ENCODE measurements around the gene THOC1.

The THOC1 gene

DNA sequence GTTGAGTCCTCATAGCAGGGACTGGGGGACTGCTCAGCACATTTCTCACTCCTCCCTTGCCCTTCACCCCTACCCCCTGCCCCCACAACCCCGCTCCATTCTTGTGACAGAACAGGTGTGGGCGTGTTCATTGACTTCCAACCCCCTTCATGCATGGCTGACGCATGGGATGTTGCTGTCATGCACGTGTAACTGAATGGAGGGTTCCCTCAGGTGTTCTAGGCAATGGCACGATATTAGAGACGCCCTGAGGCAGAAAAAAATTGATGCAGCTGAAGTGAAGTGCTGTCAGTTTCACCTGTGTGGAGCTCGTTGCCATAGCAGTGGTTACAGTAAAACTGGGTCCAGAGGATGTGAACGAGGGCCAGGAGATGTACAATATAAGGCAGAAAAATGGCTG is 6.5 kb upstream of the THOC1 start:
- TF ChIP-seq, protein P1, sequence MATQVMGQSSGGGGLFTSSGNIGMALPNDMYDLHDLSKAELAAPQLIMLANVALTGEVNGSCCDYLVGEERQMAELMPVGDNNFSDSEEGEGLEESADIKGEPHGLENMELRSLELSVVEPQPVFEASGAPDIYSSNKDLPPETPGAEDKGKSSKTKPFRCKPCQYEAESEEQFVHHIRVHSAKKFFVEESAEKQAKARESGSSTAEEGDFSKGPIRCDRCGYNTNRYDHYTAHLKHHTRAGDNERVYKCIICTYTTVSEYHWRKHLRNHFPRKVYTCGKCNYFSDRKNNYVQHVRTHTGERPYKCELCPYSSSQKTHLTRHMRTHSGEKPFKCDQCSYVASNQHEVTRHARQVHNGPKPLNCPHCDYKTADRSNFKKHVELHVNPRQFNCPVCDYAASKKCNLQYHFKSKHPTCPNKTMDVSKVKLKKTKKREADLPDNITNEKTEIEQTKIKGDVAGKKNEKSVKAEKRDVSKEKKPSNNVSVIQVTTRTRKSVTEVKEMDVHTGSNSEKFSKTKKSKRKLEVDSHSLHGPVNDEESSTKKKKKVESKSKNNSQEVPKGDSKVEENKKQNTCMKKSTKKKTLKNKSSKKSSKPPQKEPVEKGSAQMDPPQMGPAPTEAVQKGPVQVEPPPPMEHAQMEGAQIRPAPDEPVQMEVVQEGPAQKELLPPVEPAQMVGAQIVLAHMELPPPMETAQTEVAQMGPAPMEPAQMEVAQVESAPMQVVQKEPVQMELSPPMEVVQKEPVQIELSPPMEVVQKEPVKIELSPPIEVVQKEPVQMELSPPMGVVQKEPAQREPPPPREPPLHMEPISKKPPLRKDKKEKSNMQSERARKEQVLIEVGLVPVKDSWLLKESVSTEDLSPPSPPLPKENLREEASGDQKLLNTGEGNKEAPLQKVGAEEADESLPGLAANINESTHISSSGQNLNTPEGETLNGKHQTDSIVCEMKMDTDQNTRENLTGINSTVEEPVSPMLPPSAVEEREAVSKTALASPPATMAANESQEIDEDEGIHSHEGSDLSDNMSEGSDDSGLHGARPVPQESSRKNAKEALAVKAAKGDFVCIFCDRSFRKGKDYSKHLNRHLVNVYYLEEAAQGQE (IDR thresholded peaks at IDR 0.05; ENCODE audit: insufficient replicate concordance, low read depth), result no peak
- H3K27ac ChIP-seq (replicated peaks), result no peak overlapping the region
- H3K4me3 ChIP-seq (replicated peaks; ENCODE audit: insufficient read depth, low read length), result no peak overlapping the region
- no peaks in the 10 kb centered on the region for H3K27me3 ChIP-seq (ENCODE audit: insufficient read depth, poor library complexity, severe bottlenecking)
- no peak for DNase-seq (ENCODE audit: low read depth in 1 of 2, low spot score in 1 of 2)

DNA sequence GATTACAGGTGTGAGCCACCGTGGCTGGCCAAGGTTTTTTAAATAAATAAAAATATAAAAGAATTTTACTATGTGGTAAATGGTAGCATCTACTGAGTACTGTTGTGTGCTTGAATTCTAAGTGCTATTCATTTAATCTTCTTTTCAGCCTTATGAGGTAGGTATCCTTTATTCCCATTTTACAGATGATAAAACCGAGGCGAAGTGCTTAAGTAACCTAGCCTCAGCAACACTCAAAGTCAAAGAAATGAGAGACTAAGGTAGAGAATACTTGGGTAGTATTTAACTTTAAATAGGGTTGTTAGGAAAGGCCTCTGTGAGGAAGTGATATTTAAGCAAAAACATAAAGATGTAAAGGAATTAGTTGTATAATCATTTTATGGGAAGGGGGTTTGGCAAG is 5.7 kb upstream of the THOC1 start:
- DNase-seq (ENCODE audit: low read depth in 1 of 2, low spot score in 1 of 2), result no peak
- H3K27me3 ChIP-seq (ENCODE audit: insufficient read depth, poor library complexity, severe bottlenecking), result no peaks in the 10 kb centered on the region
- TF ChIP-seq, protein P2, sequence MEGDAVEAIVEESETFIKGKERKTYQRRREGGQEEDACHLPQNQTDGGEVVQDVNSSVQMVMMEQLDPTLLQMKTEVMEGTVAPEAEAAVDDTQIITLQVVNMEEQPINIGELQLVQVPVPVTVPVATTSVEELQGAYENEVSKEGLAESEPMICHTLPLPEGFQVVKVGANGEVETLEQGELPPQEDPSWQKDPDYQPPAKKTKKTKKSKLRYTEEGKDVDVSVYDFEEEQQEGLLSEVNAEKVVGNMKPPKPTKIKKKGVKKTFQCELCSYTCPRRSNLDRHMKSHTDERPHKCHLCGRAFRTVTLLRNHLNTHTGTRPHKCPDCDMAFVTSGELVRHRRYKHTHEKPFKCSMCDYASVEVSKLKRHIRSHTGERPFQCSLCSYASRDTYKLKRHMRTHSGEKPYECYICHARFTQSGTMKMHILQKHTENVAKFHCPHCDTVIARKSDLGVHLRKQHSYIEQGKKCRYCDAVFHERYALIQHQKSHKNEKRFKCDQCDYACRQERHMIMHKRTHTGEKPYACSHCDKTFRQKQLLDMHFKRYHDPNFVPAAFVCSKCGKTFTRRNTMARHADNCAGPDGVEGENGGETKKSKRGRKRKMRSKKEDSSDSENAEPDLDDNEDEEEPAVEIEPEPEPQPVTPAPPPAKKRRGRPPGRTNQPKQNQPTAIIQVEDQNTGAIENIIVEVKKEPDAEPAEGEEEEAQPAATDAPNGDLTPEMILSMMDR (IDR thresholded peaks at IDR 0.05; ENCODE audit: insufficient read depth, low read length), result no peak
- TF ChIP-seq, protein P1 (IDR thresholded peaks at IDR 0.05; ENCODE audit: insufficient replicate concordance, low read depth), result no peak
- TF ChIP-seq POLR2AphosphoS5 (IDR thresholded peaks at IDR 0.05; ENCODE audit: low read depth), result no peak
- TF ChIP-seq GABPA (IDR thresholded peaks at IDR 0.05; ENCODE audit: low read depth), result no peak
- no peak for TF ChIP-seq SPI1 (IDR thresholded peaks at IDR 0.05; ENCODE audit: borderline replicate concordance, low read depth)
- H3K27ac ChIP-seq (replicated peaks), result no peak overlapping the region
- H3K4me3 ChIP-seq (replicated peaks; ENCODE audit: insufficient read depth, low read length), result no peak overlapping the region

DNA sequence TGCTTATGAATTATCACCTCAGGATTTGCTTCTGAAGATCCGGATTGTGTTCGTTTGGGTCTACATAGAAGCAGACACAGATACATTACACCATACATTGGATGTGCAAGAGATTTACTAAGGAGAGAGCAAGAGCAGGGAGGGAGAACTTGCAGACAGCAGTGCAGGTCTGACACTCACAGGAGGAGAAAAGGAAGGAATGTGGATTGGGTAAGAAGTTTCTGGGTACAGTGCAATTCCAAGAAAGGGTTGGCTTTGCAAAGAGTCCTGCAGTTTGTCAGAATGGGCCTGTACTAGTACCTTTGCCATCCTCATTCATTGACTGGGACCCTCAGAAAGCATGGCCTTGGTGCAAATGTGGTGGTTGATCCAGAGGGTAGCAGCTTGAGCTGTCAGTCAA is 4.8 kb upstream of the THOC1 start:
- no peaks in the 10 kb centered on the region for H3K27me3 ChIP-seq (ENCODE audit: insufficient read depth, poor library complexity, severe bottlenecking)
- no peak overlapping the region for H3K4me3 ChIP-seq (replicated peaks; ENCODE audit: insufficient read depth, low read length)
- no peak overlapping the region for H3K27ac ChIP-seq (replicated peaks)
- TF ChIP-seq POLR2AphosphoS5 (IDR thresholded peaks at IDR 0.05; ENCODE audit: low read depth), result no peak
- TF ChIP-seq, protein P1 (IDR thresholded peaks at IDR 0.05; ENCODE audit: insufficient replicate concordance, low read depth), result no peak
- no peak for TF ChIP-seq SPI1 (IDR thresholded peaks at IDR 0.05; ENCODE audit: borderline replicate concordance, low read depth)
- TF ChIP-seq, protein P2 (IDR thresholded peaks at IDR 0.05; ENCODE audit: insufficient read depth, low read length), result no peak
- no peak for TF ChIP-seq GABPA (IDR thresholded peaks at IDR 0.05; ENCODE audit: low read depth)
- DNase-seq (ENCODE audit: low read depth in 1 of 2, low spot score in 1 of 2), result no peak
